OCI-LY1 (cell line): ENCODE data around the gene MMADHC.
"Not testable (repeated sequence)": the region's sequence is repeated elsewhere in the genome, so short reads cannot be mapped to it uniquely, and the experiment has no call there.

Experiments used
- EZH2 ChIP-seq: fragments of 200-600 bp; sonication (generic), shearing (Covaris generic); IDR thresholded peaks from 2 replicates; pipeline ENCODE4 v1.8.0; 2017; ENCODE audit warnings: borderline replicate concordance, mixed run types, mild to moderate bottlenecking, antibody characterized with exemption, low read length, moderate library complexity, mixed read lengths
- TF ChIP-seq, protein P1 (sequence below): fragments of 200-600 bp; sonication (generic), shearing (Covaris generic); IDR thresholded peaks from 2 replicates; pipeline ENCODE4 v1.5.1; 2017; ENCODE audit warnings: mild to moderate bottlenecking, antibody characterized with exemption, low read length, moderate library complexity, mixed read lengths

DNA sequence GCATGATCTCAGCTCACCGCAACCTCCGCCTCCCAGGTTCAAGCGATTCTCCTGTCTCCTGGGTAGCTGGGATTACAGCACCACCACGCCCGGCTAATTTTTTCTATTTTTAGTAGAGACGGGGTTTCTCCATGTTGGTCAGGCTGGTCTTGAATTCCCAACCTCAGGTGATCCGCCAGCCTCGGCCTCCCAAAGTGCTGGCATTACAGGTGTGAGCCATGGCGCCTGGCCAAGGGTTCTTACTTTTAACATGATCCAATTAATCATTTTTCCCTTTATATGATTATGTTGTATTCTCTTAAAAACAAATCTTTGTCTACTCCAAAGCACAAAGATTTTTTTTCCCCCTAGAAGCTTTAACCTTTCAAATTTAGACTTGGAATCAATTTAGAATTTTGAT, 21.9 kb downstream of the MMADHC start:
- TF ChIP-seq, protein P1, sequence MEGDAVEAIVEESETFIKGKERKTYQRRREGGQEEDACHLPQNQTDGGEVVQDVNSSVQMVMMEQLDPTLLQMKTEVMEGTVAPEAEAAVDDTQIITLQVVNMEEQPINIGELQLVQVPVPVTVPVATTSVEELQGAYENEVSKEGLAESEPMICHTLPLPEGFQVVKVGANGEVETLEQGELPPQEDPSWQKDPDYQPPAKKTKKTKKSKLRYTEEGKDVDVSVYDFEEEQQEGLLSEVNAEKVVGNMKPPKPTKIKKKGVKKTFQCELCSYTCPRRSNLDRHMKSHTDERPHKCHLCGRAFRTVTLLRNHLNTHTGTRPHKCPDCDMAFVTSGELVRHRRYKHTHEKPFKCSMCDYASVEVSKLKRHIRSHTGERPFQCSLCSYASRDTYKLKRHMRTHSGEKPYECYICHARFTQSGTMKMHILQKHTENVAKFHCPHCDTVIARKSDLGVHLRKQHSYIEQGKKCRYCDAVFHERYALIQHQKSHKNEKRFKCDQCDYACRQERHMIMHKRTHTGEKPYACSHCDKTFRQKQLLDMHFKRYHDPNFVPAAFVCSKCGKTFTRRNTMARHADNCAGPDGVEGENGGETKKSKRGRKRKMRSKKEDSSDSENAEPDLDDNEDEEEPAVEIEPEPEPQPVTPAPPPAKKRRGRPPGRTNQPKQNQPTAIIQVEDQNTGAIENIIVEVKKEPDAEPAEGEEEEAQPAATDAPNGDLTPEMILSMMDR: not testable (repeated sequence)
- not testable (repeated sequence) for TF ChIP-seq EZH2
